Measurements from ENCODE around the gene MACROD2. TPM values are rescaled to one million over a fixed set of nuclear protein-coding genes. Genes with fewer than 3 reads are reported as not detected.

The MACROD2 gene
- total RNA-seq, 1 experiment from 2014 or later: 1.6 TPM

- Mint-ChIP-seq H3K27me3 (ENCODE audit: low read depth) (no peaks in the 10 kb centered on the region), H3K4me1 (no peaks in the 10 kb centered on the region), H3K27ac (0 out of 7 replicates have a peak overlapping the region, but pooled peaks of 1 of the 3 experiments have one; percentile 28), H3K9me3 (no peaks in the 10 kb centered on the region), H3K36me3 (ENCODE audit: insufficient read depth in 1 of 3, low read depth in 3 of 3) (no peaks in the 10 kb centered on the region), H3K4me3 (no peak overlapping the region)
- Histone ChIP-seq H2AFZ (ENCODE audit: low read length) (no peak overlapping the region), H3K79me2 (ENCODE audit: insufficient read depth, low read length) (no peaks in the 10 kb centered on the region), H3K14ac (ENCODE audit: insufficient read depth, low read length) (no peak overlapping the region), H4K20me1 (ENCODE audit: control insufficient read depth, insufficient read depth, insufficient read length) (no peaks in the 10 kb centered on the region), H3K18ac (ENCODE audit: insufficient read length, low read depth, low read length) (no peak overlapping the region), H2BK15ac (ENCODE audit: low read depth, low read length) (no peak overlapping the region), H3K27ac (ENCODE audit: insufficient read length, low read depth, low read length) (no peak overlapping the region), H3K79me1 (ENCODE audit: insufficient read depth, low read depth, low read length, poor library complexity, severe bottlenecking) (no peaks in the 10 kb centered on the region), H2BK5ac (ENCODE audit: insufficient read length, low read length) (no peak overlapping the region), H3K9me3 (ENCODE audit: control insufficient read depth, low read depth, low read length) (no peaks in the 10 kb centered on the region), H3K4me2 (ENCODE audit: insufficient read depth, insufficient read length, low read length) (no peak overlapping the region), H2AK5ac (ENCODE audit: insufficient read length, low read length) (no peak overlapping the region), H3K27me3 (ENCODE audit: insufficient read depth, low read length) (no peaks in the 10 kb centered on the region), H2BK120ac (ENCODE audit: low read depth, low read length, poor library complexity, severe bottlenecking) (no peak overlapping the region), H3T11ph (ENCODE audit: low read length) (no peak overlapping the region), H3K23me2 (ENCODE audit: insufficient read length, low read depth, low read length, poor library complexity, severe bottlenecking) (no peaks in the 10 kb centered on the region), H4K5ac (ENCODE audit: insufficient read length, low read depth, low read length) (no peak overlapping the region), H3K4me1 (ENCODE audit: insufficient read depth, low read length) (no peaks in the 10 kb centered on the region), H4K8ac (replicated peaks; ENCODE audit: insufficient read length, low read depth, low read length) (no peak overlapping the region), H4K91ac (ENCODE audit: insufficient read length, low read depth, low read length) (no peak overlapping the region), H3K23ac (ENCODE audit: insufficient read length, low read depth, low read length) (no peak overlapping the region), H3K56ac (ENCODE audit: insufficient read length, low read depth, low read length) (no peak overlapping the region), H3K4ac (ENCODE audit: low read depth, low read length) (no peak overlapping the region), H3K9ac (ENCODE audit: extremely low read depth, insufficient read length, low read length) (no peak overlapping the region), H2BK12ac (ENCODE audit: insufficient read length, low read depth, low read length) (no peak overlapping the region), H2BK20ac (ENCODE audit: low read depth, low read length, poor library complexity, severe bottlenecking) (no peak overlapping the region)
- no peak for DNase-seq
- WGBS (ENCODE audit: extremely low coverage, insufficient read length, low lambda C conversion rate): no CpG with 5 or more reads among the region's 3 CpGs
- TF ChIP-seq CTCF (conservative IDR thresholded peaks at IDR 0.05): no peak
Observed at GRCh38 chr20:14555676-14556075, 560.4 kb downstream of the MACROD2 start.

All from H9 (cell line).